ENCODE data around the gene PCDH17.
A peak's percentile ranks its signal among the peaks of the same experiment; 100 is the strongest.

Gene PCDH17, protein sequence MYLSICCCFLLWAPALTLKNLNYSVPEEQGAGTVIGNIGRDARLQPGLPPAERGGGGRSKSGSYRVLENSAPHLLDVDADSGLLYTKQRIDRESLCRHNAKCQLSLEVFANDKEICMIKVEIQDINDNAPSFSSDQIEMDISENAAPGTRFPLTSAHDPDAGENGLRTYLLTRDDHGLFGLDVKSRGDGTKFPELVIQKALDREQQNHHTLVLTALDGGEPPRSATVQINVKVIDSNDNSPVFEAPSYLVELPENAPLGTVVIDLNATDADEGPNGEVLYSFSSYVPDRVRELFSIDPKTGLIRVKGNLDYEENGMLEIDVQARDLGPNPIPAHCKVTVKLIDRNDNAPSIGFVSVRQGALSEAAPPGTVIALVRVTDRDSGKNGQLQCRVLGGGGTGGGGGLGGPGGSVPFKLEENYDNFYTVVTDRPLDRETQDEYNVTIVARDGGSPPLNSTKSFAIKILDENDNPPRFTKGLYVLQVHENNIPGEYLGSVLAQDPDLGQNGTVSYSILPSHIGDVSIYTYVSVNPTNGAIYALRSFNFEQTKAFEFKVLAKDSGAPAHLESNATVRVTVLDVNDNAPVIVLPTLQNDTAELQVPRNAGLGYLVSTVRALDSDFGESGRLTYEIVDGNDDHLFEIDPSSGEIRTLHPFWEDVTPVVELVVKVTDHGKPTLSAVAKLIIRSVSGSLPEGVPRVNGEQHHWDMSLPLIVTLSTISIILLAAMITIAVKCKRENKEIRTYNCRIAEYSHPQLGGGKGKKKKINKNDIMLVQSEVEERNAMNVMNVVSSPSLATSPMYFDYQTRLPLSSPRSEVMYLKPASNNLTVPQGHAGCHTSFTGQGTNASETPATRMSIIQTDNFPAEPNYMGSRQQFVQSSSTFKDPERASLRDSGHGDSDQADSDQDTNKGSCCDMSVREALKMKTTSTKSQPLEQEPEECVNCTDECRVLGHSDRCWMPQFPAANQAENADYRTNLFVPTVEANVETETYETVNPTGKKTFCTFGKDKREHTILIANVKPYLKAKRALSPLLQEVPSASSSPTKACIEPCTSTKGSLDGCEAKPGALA (N-terminal part only)

DNA sequence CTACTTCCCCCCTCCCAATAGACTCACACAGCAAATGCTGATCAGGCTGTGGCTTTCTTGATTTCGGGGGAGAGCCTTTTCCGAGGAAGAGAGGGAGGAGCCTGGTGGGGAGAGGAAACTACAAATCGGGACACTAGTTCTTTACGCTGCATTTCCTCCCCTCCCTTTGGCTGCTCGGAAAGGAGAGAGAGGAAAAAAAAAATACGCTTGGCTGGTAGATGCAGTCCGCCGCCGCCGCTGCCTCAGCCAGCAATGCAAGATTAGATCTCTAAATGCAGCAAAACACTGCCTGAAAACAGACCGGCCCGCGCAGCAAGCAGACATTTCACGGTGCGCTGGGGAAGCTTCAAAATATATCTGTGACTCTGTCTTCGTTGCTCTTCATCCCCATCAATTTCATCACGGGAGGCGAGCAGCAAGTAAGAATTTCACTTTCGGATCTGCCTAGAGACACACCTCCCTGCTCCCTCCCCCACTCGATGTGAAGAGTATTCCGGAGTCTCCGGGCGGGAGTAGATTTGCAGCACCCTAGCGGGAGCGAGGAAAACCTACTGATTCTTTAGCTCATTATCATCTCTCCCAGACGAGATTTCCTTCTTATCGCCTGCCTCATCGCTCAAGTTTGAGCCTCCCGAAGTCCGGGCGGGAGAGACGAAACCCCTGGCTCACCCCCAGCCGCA lies at the start of gene PCDH17:
PCDH17 (plus strand) TSS at position 149 of the 680 bp plus-strand sequence. CDS start 803 bp downstream, outside the sequence.
- DNase-seq, result peak; percentile 87

DNA sequence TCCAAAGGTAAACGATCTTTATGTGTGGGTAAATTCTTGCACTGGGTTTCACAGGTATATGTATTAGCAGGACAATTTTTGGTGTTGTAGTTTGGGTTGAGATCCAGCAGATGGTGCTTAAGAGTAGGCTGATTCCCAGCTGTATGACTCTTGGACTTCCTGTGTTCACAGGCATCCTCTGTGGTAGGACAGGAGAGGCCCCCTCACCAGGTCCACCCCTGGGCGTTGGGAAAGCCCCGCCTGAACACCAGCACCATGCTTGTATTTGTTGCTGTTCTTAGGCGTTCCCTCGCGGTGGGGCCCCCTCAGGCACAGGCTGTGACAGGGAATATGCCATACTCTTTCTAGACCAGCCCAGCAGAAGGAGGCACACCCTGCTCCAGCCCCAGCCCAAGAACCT lies 49.5 kb upstream of the PCDH17 start:
- DNase-seq, result no peak

DNA sequence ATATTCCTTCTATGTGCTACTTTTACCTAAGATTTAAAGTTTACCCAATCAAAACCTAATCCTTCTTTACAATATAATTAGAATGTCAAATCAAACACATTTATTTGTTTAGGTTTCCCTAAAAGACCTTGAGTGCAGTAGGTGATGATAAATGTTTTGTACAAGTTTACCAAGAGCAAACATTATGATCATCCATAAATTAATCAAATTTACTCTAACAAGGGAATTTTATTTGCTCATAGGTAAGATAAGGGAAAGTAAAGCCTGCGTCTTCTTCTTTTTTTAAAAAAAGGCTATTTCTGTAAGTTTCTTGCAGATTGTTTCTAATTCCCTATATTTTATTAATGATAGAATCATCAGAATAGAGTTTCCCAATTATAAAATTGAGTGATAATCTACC lies 48.0 kb upstream of the PCDH17 start:
- no peak for DNase-seq

DNA sequence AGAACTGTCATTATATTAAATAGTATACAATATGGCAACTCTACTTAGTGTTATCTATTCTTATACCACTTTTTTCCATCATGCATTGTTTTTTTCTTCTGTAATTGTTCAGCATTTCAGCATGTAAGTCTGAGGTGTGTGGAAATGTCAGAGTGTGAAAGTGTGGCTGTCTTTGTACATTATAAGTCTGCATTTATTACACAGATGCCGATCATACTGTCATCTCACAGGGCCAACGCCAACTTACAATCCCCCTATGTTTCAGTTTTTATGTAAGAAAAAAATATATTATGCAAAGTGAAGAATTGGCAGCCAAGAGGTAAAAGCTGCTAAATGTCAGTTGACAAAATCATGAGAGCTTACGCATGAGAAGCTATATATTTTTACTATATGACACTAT lies 42.9 kb upstream of the PCDH17 start:
- no peak for DNase-seq

DNA sequence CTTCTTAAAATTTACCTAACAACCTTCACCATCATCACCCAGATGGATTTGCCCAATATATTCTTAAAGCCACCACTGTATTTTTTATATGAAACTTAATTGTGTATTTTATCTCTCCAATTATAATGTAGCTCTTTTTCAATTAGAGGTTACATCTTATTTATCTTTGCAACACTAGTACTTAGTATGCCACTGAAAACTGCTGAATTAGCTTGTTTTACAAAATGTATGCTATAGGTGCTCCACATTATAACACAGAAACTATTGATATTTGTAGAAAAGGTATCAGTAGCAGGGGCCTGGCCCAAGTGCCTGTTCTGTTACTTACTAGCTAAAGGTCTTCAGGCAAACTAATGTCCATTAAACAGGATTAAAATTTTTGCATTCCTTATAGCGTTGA lies 35.8 kb upstream of the PCDH17 start:
- DNase-seq, result no peak

DNA sequence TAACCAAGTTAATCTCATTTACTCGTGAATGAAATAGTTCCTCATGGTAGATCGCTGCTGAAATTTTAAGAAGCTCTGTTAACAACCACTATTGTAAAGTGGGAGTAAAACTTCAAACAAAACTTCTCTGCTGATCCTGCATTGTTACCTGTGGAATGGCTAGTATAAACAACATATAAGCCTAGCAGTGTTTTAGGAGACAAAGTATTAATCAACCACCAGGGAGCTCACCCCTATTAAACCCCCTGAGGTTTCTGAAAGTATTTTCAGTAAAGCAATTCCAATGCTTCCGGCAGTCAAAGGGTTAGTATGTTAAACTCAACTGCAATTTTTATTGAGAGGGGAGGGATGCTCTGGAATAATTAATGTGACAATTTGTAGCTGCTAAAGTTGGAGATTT lies 30.0 kb upstream of the PCDH17 start:
- no peak for DNase-seq

DNA sequence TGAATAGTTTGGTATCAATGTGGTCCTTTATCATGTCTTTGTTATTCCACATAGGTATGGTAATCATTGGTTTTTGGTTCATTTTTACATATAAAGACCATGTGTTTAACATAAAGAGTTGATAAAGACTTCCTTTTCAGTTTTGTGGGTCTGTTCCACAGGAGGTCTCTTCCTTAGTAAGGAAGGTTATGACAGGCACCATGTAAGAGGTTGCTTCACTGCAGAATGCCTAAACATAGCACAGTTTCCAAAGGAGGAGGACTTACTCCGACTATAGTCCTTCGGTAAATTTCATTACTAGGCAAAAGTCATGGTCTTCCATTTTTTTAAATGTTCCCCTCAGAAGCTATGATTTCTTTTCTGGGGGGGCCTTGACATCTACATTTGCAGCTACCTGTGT lies 27.1 kb upstream of the PCDH17 start:
- no peak for DNase-seq

DNA sequence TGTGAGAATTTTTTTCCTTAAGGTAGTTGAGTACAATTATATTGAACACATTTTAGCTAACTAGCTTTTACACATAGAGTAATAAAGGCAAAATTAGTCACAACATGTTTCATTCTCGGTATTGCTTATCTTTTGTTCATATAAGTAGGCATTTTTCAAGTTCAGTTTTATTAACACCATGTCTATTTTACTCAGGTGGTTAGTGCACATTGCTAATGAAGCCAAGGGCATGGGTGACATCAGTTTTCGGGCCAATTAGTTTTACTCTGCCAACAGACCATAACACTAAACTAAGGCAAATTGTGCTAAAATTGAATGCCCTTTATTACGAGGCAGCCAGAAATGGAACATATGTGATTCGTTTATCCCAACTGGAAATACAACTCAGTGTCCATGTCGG lies 19.6 kb upstream of the PCDH17 start:
- DNase-seq, result no peak

DNA sequence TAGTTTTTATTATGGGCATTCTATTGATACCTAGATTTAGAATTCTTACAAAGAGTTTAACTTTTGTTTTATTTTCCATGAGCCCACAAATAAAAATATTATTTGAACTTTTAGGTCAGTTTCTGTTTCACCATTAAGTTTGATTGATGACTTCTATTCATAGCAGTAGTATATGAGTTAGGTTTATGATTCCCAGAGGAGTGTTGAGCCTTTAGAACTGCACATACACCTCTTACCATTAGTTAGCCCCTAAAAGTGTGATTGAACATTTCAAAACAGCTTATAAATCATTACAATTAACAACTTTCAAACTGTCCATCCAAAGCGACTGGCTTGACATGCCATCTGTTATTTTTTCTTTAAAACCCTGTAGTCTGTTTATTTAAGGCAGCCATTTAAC lies 19.0 kb upstream of the PCDH17 start:
- no peak for DNase-seq

DNA sequence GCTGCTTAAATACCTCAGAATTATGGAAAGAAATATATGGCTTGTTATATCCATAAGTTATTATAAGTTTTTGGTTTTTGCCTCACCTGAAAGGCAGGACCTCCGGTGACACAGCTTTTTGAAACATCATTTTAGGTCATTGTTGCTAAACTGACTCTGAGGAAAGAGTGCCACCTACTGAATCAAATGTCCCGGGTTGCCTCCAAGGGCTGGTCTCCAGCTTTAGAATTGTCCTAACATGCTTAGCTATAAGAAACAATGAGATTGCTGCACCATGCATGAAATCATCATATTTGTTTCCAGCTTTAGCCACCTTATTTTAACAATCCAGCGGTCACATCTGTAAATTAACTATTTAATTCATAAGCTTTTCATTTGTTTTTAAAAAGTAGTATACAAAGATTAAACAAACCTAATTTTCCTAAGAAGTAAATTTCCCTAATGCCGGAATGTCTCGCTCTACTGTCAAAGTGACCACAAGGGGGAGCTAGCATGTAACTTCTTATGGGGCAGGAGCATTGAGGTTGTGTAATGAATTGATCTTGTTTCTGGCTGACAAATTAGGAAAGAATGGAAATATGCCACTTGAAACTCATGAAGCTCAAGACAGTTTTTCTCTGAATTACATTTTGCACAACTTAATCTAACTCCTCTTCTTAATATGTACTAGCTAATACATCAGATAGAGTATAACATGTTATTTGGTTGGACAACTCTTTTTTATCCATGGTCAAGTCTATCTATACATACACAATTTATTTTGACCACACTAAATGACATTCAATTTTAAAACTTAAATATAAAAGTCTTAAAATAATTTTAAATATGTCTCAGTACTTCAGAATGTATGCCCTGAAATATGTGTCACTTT lies 6.7 kb upstream of the PCDH17 start:
- DNase-seq, result peak; percentile 67

DNA sequence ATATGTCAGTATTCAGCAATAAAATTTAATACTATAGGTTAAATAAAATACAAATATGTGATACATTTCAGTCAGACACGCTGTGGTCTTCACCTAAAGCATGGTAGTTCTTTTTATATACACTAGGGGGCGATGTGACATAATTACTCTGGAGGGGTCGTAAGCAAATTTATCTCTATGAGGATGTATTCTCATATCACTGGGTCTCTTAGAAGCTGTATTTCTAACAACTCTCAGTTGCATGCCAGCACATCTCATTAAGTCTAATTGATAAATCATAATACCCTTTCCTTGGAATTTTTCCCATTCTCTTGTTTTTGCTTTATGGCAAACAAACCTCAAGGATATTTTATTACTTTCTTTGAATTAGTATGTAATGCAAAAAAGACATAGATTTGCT lies 3.9 kb upstream of the PCDH17 start:
- peak; percentile 16 for DNase-seq

DNA sequence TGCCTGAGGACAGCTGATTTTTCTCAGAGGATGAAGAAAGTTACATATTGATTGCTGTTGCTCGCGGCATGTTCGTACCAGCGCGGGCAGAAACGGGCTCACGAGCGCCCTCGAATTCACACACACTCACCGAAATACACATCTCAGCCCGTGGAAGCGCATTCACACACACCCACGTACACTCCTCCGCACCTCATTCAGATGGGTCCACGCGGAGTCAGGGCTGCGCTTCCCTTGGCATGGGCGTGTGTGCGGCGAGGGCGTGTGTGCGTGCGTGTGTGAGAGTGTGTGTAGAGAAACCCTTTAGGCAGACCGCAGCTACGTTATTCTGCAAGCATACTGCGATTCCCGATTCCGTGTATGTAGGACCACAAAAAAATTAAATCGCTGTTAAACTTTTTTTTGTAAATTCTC lies 2.1 kb upstream of the PCDH17 start:
- no peak for DNase-seq

DNA sequence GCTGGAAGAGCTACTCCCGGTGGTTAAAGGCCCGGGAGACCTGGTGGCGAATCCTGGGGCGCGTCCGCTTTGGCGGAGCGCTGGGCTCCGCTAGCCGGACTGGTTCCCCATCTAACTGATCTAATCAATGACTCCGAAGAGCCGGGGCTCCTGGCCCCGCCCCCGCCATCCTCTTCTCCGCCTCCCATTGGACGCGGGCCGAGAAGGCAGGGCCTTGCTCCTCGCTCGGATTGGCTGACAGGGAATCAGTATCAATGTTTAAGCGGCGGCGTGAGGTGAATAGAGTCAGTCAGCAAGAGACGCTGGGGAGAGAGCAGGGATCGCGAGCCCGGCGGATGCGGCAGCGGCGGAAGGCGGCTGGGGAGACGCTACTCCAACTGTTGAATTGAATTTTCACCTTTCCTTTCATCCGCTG lies 1.7 kb upstream of the PCDH17 start:
- peak; percentile 97 for DNase-seq

DNA sequence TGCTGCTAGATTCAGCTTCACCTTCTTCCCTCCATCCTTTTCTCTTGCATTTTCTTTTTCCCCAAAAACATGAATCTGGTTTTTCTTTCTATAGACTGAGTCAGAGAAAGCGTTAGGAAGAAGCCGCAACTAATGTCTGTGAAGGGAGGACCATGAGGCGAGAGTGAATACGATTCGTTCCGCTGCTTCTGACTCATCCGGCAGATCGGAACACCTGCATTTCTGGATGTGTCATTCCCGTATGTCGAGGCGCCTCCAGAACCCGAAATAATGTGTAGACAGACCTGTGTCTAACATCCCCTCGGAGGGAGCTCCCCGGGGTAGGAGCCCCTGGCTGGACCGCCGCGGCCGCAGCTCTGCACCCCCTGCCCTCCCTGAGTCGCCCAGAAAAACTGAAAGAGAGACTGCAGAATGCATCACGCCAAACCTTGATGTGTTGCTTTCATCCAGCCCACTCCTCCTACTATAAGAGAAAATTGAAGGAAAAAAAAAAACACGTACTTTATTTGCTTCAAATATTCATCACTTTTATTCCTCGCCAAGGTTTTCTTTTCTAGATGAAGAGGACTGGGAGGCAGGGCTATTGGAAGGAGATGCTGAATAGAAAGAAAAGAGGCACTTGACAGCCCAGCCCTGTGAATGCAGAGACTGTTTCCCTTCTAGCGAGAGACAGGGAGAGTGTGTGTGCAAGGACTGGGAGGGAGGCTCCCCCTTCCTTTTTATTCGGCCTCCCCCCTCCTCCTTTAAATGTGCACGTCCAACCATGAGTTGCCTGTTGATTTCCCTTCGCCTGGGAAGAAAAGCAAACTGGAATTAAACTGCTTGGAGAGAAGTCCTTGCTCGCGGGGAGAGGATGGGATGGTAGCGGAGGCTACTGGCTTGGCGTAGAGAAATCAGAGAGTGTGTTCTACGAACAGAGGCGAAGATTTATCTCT lies 616 bp upstream of the PCDH17 start:
- DNase-seq, result peak; percentile 81

DNA sequence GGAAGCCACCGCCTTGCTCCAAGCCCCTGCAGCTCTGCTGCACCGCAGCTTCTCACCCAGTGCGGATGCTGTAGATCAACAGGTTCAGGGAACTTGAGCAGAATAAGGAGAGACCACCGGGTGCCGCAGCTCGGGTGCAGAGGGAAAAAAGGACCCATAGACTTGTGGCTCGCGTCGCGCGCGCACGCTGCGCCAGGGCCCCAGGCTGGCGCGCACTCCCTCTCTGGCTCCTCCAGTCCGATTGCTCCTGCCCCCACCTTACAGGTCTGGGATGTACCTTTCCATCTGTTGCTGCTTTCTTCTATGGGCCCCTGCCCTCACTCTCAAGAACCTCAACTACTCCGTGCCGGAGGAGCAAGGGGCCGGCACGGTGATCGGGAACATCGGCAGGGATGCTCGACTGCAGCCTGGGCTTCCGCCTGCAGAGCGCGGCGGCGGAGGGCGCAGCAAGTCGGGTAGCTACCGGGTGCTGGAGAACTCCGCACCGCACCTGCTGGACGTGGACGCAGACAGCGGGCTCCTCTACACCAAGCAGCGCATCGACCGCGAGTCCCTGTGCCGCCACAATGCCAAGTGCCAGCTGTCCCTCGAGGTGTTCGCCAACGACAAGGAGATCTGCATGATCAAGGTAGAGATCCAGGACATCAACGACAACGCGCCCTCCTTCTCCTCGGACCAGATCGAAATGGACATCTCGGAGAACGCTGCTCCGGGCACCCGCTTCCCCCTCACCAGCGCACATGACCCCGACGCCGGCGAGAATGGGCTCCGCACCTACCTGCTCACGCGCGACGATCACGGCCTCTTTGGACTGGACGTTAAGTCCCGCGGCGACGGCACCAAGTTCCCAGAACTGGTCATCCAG lies 964 bp downstream of the PCDH17 start:
- DNase-seq, result peak; percentile 88

DNA sequence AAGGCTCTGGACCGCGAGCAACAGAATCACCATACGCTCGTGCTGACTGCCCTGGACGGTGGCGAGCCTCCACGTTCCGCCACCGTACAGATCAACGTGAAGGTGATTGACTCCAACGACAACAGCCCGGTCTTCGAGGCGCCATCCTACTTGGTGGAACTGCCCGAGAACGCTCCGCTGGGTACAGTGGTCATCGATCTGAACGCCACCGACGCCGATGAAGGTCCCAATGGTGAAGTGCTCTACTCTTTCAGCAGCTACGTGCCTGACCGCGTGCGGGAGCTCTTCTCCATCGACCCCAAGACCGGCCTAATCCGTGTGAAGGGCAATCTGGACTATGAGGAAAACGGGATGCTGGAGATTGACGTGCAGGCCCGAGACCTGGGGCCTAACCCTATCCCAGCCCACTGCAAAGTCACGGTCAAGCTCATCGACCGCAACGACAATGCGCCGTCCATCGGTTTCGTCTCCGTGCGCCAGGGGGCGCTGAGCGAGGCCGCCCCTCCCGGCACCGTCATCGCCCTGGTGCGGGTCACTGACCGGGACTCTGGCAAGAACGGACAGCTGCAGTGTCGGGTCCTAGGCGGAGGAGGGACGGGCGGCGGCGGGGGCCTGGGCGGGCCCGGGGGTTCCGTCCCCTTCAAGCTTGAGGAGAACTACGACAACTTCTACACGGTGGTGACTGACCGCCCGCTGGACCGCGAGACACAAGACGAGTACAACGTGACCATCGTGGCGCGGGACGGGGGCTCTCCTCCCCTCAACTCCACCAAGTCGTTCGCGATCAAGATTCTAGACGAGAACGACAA lies 1.8 kb downstream of the PCDH17 start:
- peak; percentile 86 for DNase-seq

DNA sequence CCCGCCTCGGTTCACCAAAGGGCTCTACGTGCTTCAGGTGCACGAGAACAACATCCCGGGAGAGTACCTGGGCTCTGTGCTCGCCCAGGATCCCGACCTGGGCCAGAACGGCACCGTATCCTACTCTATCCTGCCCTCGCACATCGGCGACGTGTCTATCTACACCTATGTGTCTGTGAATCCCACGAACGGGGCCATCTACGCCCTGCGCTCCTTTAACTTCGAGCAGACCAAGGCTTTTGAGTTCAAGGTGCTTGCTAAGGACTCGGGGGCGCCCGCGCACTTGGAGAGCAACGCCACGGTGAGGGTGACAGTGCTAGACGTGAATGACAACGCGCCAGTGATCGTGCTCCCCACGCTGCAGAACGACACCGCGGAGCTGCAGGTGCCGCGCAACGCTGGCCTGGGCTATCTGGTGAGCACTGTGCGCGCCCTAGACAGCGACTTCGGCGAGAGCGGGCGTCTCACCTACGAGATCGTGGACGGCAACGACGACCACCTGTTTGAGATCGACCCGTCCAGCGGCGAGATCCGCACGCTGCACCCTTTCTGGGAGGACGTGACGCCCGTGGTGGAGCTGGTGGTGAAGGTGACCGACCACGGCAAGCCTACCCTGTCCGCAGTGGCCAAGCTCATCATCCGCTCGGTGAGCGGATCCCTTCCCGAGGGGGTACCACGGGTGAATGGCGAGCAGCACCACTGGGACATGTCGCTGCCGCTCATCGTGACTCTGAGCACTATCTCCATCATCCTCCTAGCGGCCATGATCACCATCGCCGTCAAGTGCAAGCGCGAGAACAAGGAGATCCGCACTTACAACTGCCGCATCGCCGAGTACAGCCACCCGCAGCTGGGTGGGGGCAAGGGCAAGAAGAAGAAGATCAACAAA lies 2.6 kb downstream of the PCDH17 start:
- peak; percentile 84 for DNase-seq

DNA sequence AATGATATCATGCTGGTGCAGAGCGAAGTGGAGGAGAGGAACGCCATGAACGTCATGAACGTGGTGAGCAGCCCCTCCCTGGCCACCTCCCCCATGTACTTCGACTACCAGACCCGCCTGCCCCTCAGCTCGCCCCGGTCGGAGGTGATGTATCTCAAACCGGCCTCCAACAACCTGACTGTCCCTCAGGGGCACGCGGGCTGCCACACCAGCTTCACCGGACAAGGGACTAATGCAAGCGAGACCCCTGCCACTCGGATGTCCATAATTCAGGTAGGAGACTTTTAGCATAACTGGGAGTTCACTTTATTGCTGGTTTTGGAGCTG lies 3.3 kb downstream of the PCDH17 start:
- no peak for DNase-seq

Data from retina (tissue), 1 donor.